Cardiac fibroblast (primary cell): Measurements from ENCODE around the gene TRIM31.

Experiments
- DNase-seq, 2 donors: peaks; one replicate each; pipeline versions ENCODE4 v3.0.0 to v3.0.0-alpha.2; 2010; ENCODE audit warnings: low read depth in 2 of 2
- H3K4me3 ChIP-seq, 2 donors: replicated peaks in 1 of 2; 1 replicate in 1 of 2; 2 replicates in 1 of 2; pipeline ENCODE4 v1.5.1; 2011; ENCODE audit warnings: low read depth in 2 of 2, low read length in 2 of 2, mild to moderate bottlenecking in 2 of 2, moderate library complexity in 1 of 2
- CTCF ChIP-seq: IDR thresholded peaks from one replicate; pipeline ENCODE4 v1.5.1; 2011; ENCODE audit warnings: low read depth, mild to moderate bottlenecking, low read length, inconsistent platforms

Gene TRIM31

DNA sequence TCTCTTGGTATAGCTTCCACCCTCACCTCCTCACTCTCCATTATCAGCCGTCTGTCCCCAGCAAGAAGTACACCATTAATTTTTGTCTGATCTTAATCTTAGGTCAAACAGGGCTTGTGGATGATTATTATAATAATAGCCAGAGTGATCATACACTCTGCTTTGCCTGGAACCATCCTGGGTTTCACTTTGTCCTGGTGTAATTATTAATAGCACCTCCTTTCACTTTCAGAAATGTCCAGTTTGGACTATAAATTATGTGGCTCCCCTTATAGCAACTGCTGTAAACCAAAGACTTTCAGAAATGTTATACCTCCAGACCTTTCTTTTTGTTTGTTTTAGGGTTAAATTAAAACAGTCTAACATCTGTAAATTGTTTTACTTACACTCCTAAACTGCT is 951 bp upstream of the TRIM31 start:
- DNase-seq, result no peak
- no peak overlapping the region for H3K4me3 ChIP-seq
- TF ChIP-seq CTCF, result no peak

- no peak overlapping the region for H3K4me3 ChIP-seq
- TF ChIP-seq CTCF, result no peak
- no peak for DNase-seq
Observed at GRCh38 chr6:30112402-30112994, 392 bp downstream of the TRIM31 start.

DNA sequence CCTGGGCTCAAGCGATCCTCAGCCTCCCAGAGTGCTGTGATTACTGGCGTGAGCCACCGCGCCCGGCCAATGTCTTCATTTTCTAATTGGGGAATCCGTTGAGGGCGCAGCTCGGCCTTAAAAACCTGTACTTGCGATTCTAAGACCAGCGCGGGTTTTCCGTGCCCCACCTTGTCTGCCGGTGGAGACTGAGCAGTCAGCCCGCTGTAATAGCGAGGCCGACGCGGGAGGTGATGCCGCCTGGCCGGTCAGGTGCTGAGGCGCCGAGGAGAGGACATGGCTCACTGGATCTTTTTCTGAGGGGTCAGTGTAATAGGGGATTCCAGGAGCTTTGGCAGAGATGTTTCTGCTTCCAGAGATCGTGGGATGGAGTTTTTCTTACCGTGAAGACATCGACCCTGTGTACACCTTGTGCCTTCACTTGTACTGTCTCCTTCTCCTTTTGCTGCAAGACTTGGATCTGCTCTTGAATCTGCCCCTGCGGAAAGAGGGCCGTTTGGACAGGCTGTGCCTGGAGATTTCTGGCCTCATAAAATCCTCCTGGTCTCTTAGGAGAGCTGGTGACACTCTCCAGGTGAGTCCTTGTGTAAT is 1.5 kb downstream of the TRIM31 start:
- DNase-seq, result no peak
- no peak for TF ChIP-seq CTCF
- no peak overlapping the region for H3K4me3 ChIP-seq

GRCh38 chr6:30104661-30105060 is 8.2 kb downstream of the TRIM31 start:
- no peak for DNase-seq
- TF ChIP-seq CTCF, result no peak
- no peak overlapping the region for H3K4me3 ChIP-seq

DNA sequence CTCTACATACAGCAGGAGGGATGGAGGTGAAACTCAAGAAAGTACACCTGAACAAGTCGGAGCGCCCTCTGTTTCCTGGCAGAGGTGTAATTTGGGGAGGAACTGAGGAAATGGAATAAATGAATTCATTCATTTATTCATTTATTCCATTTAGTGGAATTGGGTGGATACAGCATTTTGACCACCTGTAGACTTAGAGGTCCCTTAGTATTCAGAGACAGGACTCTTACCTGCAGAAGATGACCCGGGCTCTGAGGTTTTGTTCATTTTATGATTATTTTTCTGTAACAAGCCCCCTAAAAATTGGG is 9.1 kb downstream of the TRIM31 start:
- H3K4me3 ChIP-seq, result no peak overlapping the region
- TF ChIP-seq CTCF, result no peak
- no peak for DNase-seq

DNA sequence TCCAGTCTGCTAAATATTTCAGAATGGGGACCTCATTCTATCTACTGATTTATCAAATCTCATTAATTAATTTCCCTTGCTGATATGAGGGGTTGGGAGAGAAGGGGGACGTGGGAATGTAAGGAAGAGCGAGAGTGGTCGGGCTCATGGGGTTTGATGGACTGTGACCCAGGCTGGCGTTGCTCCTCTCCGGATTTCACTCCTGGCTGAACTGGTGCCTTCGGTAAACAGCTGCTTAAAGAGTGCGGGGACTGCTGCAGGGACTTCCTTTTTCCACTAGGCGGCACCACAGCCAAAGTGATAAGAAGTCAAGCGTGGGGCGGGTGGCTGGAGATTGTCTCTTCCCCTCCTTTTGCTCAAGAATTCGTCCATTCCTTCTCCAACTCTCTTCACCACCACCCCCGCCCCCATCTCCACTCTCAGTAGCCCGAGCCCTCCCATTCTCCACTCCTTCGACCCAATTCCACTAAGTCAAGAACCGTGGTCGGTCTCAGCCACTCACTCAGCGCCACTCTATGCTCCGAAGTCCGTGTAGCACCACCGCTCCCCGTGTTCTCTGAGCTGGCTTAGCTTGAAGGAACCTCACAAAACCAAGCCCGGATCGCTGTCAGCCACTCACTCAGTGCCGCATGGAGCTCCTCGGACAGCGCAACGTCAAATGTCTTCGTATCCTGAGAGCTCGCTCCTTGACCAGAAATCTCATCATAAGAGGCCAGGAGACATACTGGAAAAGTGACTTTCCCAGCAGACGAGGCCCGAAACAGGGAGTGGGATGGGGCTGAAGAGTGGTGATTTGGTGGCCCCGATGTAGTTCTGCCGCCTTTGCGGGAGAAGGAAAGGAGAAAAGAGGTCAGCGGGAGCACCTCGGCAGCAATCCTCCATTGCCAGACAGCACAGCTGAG is 9.7 kb downstream of the TRIM31 start:
- TF ChIP-seq CTCF, result peak; percentile 92
- DNase-seq, result peak; percentile 91
- peak overlapping the region; percentile 30 to 40 for H3K4me3 ChIP-seq
